ENCODE measurements around the gene PHF21A.
"Not testable (repeated sequence)": the region's sequence is repeated elsewhere in the genome, so short reads cannot be mapped to it uniquely, and the experiment has no call there.

The PHF21A gene

GRCh38 chr11:46020084-46020599 is 101.1 kb downstream of the PHF21A start:
- no peak overlapping the region for H3K4me3 ChIP-seq (ENCODE audit: low read depth, low read length)
- no peak for TF ChIP-seq CTCF (IDR thresholded peaks at IDR 0.05; ENCODE audit: borderline replicate concordance, insufficient read depth, low read depth, low read length)

- TF ChIP-seq CTCF (IDR thresholded peaks at IDR 0.05; ENCODE audit: borderline replicate concordance, insufficient read depth, low read depth, low read length), result no peak
- no peak overlapping the region for H3K4me3 ChIP-seq (ENCODE audit: low read depth, low read length)
These were observed 102.6 kb downstream of the PHF21A start for GRCh38 chr11:46018651-46019050.

GRCh38 chr11:46017341-46017740 is 103.9 kb downstream of the PHF21A start:
- H3K4me3 ChIP-seq (ENCODE audit: low read depth, low read length), result no peak overlapping the region
- TF ChIP-seq CTCF (IDR thresholded peaks at IDR 0.05; ENCODE audit: borderline replicate concordance, insufficient read depth, low read depth, low read length), result no peak

- TF ChIP-seq CTCF (IDR thresholded peaks at IDR 0.05; ENCODE audit: borderline replicate concordance, insufficient read depth, low read depth, low read length), result no peak
These were observed 105.3 kb downstream of the PHF21A start for GRCh38 chr11:46015941-46016340.

GRCh38 chr11:46014168-46014567 is 107.1 kb downstream of the PHF21A start:
- H3K4me3 ChIP-seq (ENCODE audit: low read depth, low read length), result not testable (repeated sequence)

More at GRCh38 chr11:46015941-46016340, 105.3 kb downstream of the PHF21A start:
- no peak overlapping the region for H3K4me3 ChIP-seq (ENCODE audit: low read depth, low read length)

- no peak for TF ChIP-seq CTCF (IDR thresholded peaks at IDR 0.05; ENCODE audit: borderline replicate concordance, insufficient read depth, low read depth, low read length)
- H3K4me3 ChIP-seq (ENCODE audit: low read depth, low read length), result no peak overlapping the region
These were observed 109.1 kb downstream of the PHF21A start for GRCh38 chr11:46012185-46012584.

GRCh38 chr11:46010100-46010499 is 111.2 kb downstream of the PHF21A start:
- H3K4me3 ChIP-seq (ENCODE audit: low read depth, low read length), result no peak overlapping the region
- TF ChIP-seq CTCF (IDR thresholded peaks at IDR 0.05; ENCODE audit: borderline replicate concordance, insufficient read depth, low read depth, low read length), result no peak

- TF ChIP-seq CTCF (IDR thresholded peaks at IDR 0.05; ENCODE audit: borderline replicate concordance, insufficient read depth, low read depth, low read length), result no peak
These were observed 111.6 kb downstream of the PHF21A start for GRCh38 chr11:46009647-46010046.

More at GRCh38 chr11:46009647-46010046, 111.6 kb downstream of the PHF21A start:
- H3K4me3 ChIP-seq (ENCODE audit: low read depth, low read length), result no peak overlapping the region

Measured in GM12875 (cell line).